ENCODE data around the gene CPEB1. TPM values are rescaled to one million over a fixed set of nuclear protein-coding genes. Genes with fewer than 3 reads are reported as not detected.

Gene CPEB1
- total RNA-seq, 1 donor from 2014 or later = 15.4 TPM

GRCh38 chr15:82558502-82558901 is 88.7 kb downstream of the CPEB1 start:
- DNase-seq (ENCODE audit: low read depth) (no peak), FAIRE-seq (no peak)
- Histone ChIP-seq H3K4me2 (ENCODE audit: low read length) (no peak overlapping the region), H3K9ac (ENCODE audit: low read length) (no peak overlapping the region), H3K4me1 (ENCODE audit: insufficient read depth, low read length) (no peaks in the 10 kb centered on the region), H4K20me1 (ENCODE audit: insufficient read depth, low read length) (no peaks in the 10 kb centered on the region), H3K27ac (ENCODE audit: low read depth, low read length) (no peak overlapping the region), H3K4me3 (ENCODE audit: insufficient read depth, low read depth, low read length) (no peak overlapping the region), H2AFZ (ENCODE audit: low read depth, low read length) (no peak overlapping the region), H3K79me2 (ENCODE audit: insufficient read depth, low read length) (no peaks in the 10 kb centered on the region), H3K27me3 (ENCODE audit: insufficient read depth, low read length) (no peaks in the 10 kb centered on the region), H3K9me3 (ENCODE audit: insufficient read depth, low read depth, low read length) (no peaks in the 10 kb centered on the region), H3K36me3 (ENCODE audit: insufficient read depth, low read length) (no peaks in the 10 kb centered on the region)
- TF ChIP-seq, protein P1, sequence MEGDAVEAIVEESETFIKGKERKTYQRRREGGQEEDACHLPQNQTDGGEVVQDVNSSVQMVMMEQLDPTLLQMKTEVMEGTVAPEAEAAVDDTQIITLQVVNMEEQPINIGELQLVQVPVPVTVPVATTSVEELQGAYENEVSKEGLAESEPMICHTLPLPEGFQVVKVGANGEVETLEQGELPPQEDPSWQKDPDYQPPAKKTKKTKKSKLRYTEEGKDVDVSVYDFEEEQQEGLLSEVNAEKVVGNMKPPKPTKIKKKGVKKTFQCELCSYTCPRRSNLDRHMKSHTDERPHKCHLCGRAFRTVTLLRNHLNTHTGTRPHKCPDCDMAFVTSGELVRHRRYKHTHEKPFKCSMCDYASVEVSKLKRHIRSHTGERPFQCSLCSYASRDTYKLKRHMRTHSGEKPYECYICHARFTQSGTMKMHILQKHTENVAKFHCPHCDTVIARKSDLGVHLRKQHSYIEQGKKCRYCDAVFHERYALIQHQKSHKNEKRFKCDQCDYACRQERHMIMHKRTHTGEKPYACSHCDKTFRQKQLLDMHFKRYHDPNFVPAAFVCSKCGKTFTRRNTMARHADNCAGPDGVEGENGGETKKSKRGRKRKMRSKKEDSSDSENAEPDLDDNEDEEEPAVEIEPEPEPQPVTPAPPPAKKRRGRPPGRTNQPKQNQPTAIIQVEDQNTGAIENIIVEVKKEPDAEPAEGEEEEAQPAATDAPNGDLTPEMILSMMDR (IDR thresholded peaks at IDR 0.05; ENCODE audit: insufficient read depth, low read depth, low read length) = no peak
- TF ChIP-seq EZH2 (IDR thresholded peaks at IDR 0.05; ENCODE audit: insufficient read depth, low read length) = no peak
- H3K36me3 Mint-ChIP-seq (ENCODE audit: low read depth, unreplicated experiment) = peaks cover 4% of the 10 kb centered on the region
- H3K4me1 Mint-ChIP-seq (ENCODE audit: low read depth, unreplicated experiment) = peaks cover 7% of the 10 kb centered on the region
- H3K9me3 Mint-ChIP-seq (ENCODE audit: unreplicated experiment) = no peaks in the 10 kb centered on the region
- H3K27ac Mint-ChIP-seq (ENCODE audit: unreplicated experiment) = no peak overlapping the region
- H3K4me3 Mint-ChIP-seq (ENCODE audit: unreplicated experiment) = no peak overlapping the region
- no peaks in the 10 kb centered on the region for H3K27me3 Mint-ChIP-seq (ENCODE audit: low read depth, unreplicated experiment)

- H3K27ac Mint-ChIP-seq (ENCODE audit: unreplicated experiment) = no peak overlapping the region
- Histone ChIP-seq H3K27ac (ENCODE audit: low read depth, low read length) (no peak overlapping the region), H3K79me2 (ENCODE audit: insufficient read depth, low read length) (no peaks in the 10 kb centered on the region), H3K36me3 (ENCODE audit: insufficient read depth, low read length) (no peaks in the 10 kb centered on the region), H3K9me3 (ENCODE audit: insufficient read depth, low read depth, low read length) (no peaks in the 10 kb centered on the region), H4K20me1 (ENCODE audit: insufficient read depth, low read length) (no peaks in the 10 kb centered on the region), H3K9ac (ENCODE audit: low read length) (no peak overlapping the region), H2AFZ (ENCODE audit: low read depth, low read length) (no peak overlapping the region), H3K4me3 (ENCODE audit: insufficient read depth, low read depth, low read length) (no peak overlapping the region), H3K4me2 (ENCODE audit: low read length) (no peak overlapping the region), H3K27me3 (ENCODE audit: insufficient read depth, low read length) (peaks cover 3% of the 10 kb centered on the region), H3K4me1 (ENCODE audit: insufficient read depth, low read length) (no peaks in the 10 kb centered on the region)
- no peak overlapping the region for H3K4me3 Mint-ChIP-seq (ENCODE audit: unreplicated experiment)
- peaks cover 12% of the 10 kb centered on the region for H3K4me1 Mint-ChIP-seq (ENCODE audit: low read depth, unreplicated experiment)
- no peaks in the 10 kb centered on the region for H3K9me3 Mint-ChIP-seq (ENCODE audit: unreplicated experiment)
- no peak for FAIRE-seq
- TF ChIP-seq EZH2 (IDR thresholded peaks at IDR 0.05; ENCODE audit: insufficient read depth, low read length) = no peak
- TF ChIP-seq, protein P1 (IDR thresholded peaks at IDR 0.05; ENCODE audit: insufficient read depth, low read depth, low read length) = no peak
- DNase-seq (ENCODE audit: low read depth) = no peak
- H3K36me3 Mint-ChIP-seq (ENCODE audit: low read depth, unreplicated experiment) = peaks cover 9% of the 10 kb centered on the region
- no peaks in the 10 kb centered on the region for H3K27me3 Mint-ChIP-seq (ENCODE audit: low read depth, unreplicated experiment)
Measured at GRCh38 chr15:82556315-82557035, 90.7 kb downstream of the CPEB1 start.

DNA sequence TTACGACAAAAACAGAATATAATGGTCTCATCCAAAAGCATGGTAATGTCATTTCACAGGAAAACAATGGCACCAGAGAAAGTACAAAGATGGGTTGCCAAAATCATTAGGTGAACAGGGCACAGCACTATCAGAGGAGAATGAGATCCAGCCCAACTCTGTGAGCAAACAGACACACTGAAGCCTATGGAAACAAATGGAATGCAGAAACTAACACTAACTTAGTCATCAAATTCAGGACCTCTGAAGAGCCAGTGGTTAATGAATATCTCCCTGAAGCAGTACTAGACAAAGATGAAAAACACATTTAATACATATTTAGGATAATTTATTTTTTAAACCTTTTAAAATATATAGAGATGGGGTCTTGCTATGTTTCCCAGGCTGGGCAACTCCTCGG is 92.3 kb downstream of the CPEB1 start:
- no peaks in the 10 kb centered on the region for H3K27me3 Mint-ChIP-seq (ENCODE audit: low read depth, unreplicated experiment)
- no peaks in the 10 kb centered on the region for H3K9me3 ChIP-seq (ENCODE audit: insufficient read depth, low read depth, low read length)
- H3K4me3 ChIP-seq (ENCODE audit: insufficient read depth, low read depth, low read length) = no peak overlapping the region
- H3K9ac ChIP-seq (ENCODE audit: low read length) = no peak overlapping the region
- no peaks in the 10 kb centered on the region for H3K79me2 ChIP-seq (ENCODE audit: insufficient read depth, low read length)
- no peaks in the 10 kb centered on the region for H3K4me1 ChIP-seq (ENCODE audit: insufficient read depth, low read length)
- peaks cover 15% of the 10 kb centered on the region for H3K36me3 Mint-ChIP-seq (ENCODE audit: low read depth, unreplicated experiment)
- peaks cover 3% of the 10 kb centered on the region for H3K27me3 ChIP-seq (ENCODE audit: insufficient read depth, low read length)
- peaks cover 16% of the 10 kb centered on the region for H3K4me1 Mint-ChIP-seq (ENCODE audit: low read depth, unreplicated experiment)
- no peaks in the 10 kb centered on the region for H3K36me3 ChIP-seq (ENCODE audit: insufficient read depth, low read length)
- TF ChIP-seq, protein P1 (IDR thresholded peaks at IDR 0.05; ENCODE audit: insufficient read depth, low read depth, low read length) = no peak
- TF ChIP-seq EZH2 (IDR thresholded peaks at IDR 0.05; ENCODE audit: insufficient read depth, low read length) = no peak
- no peak overlapping the region for H3K27ac ChIP-seq (ENCODE audit: low read depth, low read length)
- no peak for DNase-seq (ENCODE audit: low read depth)
- H2AFZ ChIP-seq (ENCODE audit: low read depth, low read length) = no peak overlapping the region
- no peak overlapping the region for H3K27ac Mint-ChIP-seq (ENCODE audit: unreplicated experiment)
- H4K20me1 ChIP-seq (ENCODE audit: insufficient read depth, low read length) = no peaks in the 10 kb centered on the region
- no peak overlapping the region for H3K4me3 Mint-ChIP-seq (ENCODE audit: unreplicated experiment)
- H3K4me2 ChIP-seq (ENCODE audit: low read length) = no peak overlapping the region
- no peaks in the 10 kb centered on the region for H3K9me3 Mint-ChIP-seq (ENCODE audit: unreplicated experiment)
- FAIRE-seq = no peak
